ENCODE measurements around the gene FAM3D.
A peak's percentile ranks its signal among the peaks of the same experiment; 100 is the strongest.

Gene FAM3D

GRCh38 chr3:58631742-58632141, 34.8 kb downstream of the FAM3D start:
- no peaks in the 10 kb centered on the region for H3K4me1 ChIP-seq (ENCODE audit: control insufficient read depth, insufficient read depth, low read length)
- no peak overlapping the region for H3K27ac ChIP-seq (ENCODE audit: extremely low read depth, low read depth, low read length)
- no peaks in the 10 kb centered on the region for H3K9me3 ChIP-seq (ENCODE audit: control insufficient read depth, insufficient read depth, low read depth, low read length)
- ChIA-PET POLR2A (no interaction called here), CTCF (interaction anchor here (0.7 to 9.7 kb wide), 3 partner anchors 9 to 72 kb away, joined by 3 to 159 read pairs (median 9); no protein-coding TSS in a partner anchor)
- no peaks in the 10 kb centered on the region for H3K36me3 ChIP-seq (ENCODE audit: control insufficient read depth in 2 of 2, insufficient read depth in 1 of 2, low read length in 2 of 2)
- no peak for TF ChIP-seq ZNF10 (tag by site-specific recombination; IDR thresholded peaks at IDR 0.05)
- no peak for TF ChIP-seq ZNF639 (tag by site-specific recombination; IDR thresholded peaks at IDR 0.05)
- H3K4me3 ChIP-seq (ENCODE audit: low read depth, low read length): no peak overlapping the region

DNA sequence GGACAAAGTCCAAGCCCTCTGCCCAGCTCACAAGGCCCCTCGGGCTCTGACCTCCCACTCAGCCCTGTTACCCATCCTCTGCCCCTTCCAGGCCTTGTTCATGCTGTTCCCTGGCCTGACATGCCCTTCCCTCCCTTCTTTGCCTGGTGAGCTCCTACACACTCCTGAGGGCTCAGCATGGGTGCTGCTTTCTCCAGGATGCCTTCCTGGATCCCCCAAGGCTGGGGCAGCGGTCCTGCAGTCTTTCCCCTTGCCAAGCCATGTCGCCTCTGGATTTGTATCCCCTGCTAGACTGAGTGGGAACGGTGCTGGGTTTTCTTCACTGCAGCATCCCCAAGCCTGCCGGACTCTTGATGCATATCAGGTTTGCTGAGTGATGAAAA, 35.9 kb downstream of the FAM3D start:
- CTCF ChIA-PET: interaction anchor here (0.6 to 9.7 kb wide), 18 partner anchors 8 to 488 kb away, joined by 3 to 159 read pairs (median 3); no protein-coding TSS in a partner anchor
- Histone ChIP-seq H3K27ac (ENCODE audit: extremely low read depth, low read depth, low read length) (no peak overlapping the region), H3K4me3 (ENCODE audit: low read depth, low read length) (no peak overlapping the region), H3K36me3 (ENCODE audit: control insufficient read depth in 2 of 2, insufficient read depth in 1 of 2, low read length in 2 of 2) (no peaks in the 10 kb centered on the region), H3K9me3 (ENCODE audit: control insufficient read depth, insufficient read depth, low read depth, low read length) (no peaks in the 10 kb centered on the region), H3K4me1 (ENCODE audit: control insufficient read depth, insufficient read depth, low read length) (no peaks in the 10 kb centered on the region)
- no peak for TF ChIP-seq RBAK (tag by site-specific recombination; IDR thresholded peaks at IDR 0.05)
- POLR2A ChIA-PET: interaction anchor here (0.9 kb wide), 1 partner anchor 70 kb away, joined by 4 read pairs; no protein-coding TSS in a partner anchor

GRCh38 chr3:58630076-58630709, 36.4 kb downstream of the FAM3D start:
- Histone ChIP-seq H3K27ac (ENCODE audit: extremely low read depth, low read depth, low read length) (no peak overlapping the region), H3K4me1 (ENCODE audit: control insufficient read depth, insufficient read depth, low read length) (no peaks in the 10 kb centered on the region), H3K9me3 (ENCODE audit: control insufficient read depth, insufficient read depth, low read depth, low read length) (no peaks in the 10 kb centered on the region), H3K36me3 (ENCODE audit: control insufficient read depth in 2 of 2, insufficient read depth in 1 of 2, low read length in 2 of 2) (no peaks in the 10 kb centered on the region), H3K4me3 (ENCODE audit: low read depth, low read length) (no peak overlapping the region)
- CTCF ChIA-PET: interaction anchor here (0.6 to 9.7 kb wide), 21 partner anchors 8 to 488 kb away, joined by 3 to 159 read pairs (median 3); no protein-coding TSS in a partner anchor
- TF ChIP-seq ZNF19 (tag by site-specific recombination; IDR thresholded peaks at IDR 0.05; ENCODE audit: low read depth) (no peak), CTCF (tag by site-specific recombination; IDR thresholded peaks at IDR 0.05) (peak; percentile 38; the same call in 1 of the 2 replicates), ZNF341 (tag by site-specific recombination; IDR thresholded peaks at IDR 0.05; ENCODE audit: low read depth) (0 out of 2 replicates have a peak, but pooled peaks have one; percentile 18), ZNF521 (tag by site-specific recombination; IDR thresholded peaks at IDR 0.05) (no peak), ZBTB48 (tag by site-specific recombination; IDR thresholded peaks at IDR 0.05) (no peak), SETDB1 (IDR thresholded peaks at IDR 0.05; ENCODE audit: insufficient read length, low read length) (no peak), PRDM1 (tag by site-specific recombination; IDR thresholded peaks at IDR 0.05) (no peak), ZNF404 (tag by site-specific recombination; IDR thresholded peaks at IDR 0.05) (no peak), ZNF654 (tag by site-specific recombination; IDR thresholded peaks at IDR 0.05; ENCODE audit: low read depth) (peak; percentile 83), ZNF48 (tag by site-specific recombination; IDR thresholded peaks at IDR 0.05) (no peak), ATF2 (tag by site-specific recombination; IDR thresholded peaks at IDR 0.05; ENCODE audit: low read depth) (no peak), KLF9 (tag by site-specific recombination; IDR thresholded peaks at IDR 0.05; ENCODE audit: low read depth) (0 out of 2 replicates have a peak, but pooled peaks have one; percentile 9), ZNF639 (tag by site-specific recombination; IDR thresholded peaks at IDR 0.05) (no peak), SCRT2 (tag by site-specific recombination; IDR thresholded peaks at IDR 0.05) (peak; percentile 86)
- TF ChIP-seq, protein P1, sequence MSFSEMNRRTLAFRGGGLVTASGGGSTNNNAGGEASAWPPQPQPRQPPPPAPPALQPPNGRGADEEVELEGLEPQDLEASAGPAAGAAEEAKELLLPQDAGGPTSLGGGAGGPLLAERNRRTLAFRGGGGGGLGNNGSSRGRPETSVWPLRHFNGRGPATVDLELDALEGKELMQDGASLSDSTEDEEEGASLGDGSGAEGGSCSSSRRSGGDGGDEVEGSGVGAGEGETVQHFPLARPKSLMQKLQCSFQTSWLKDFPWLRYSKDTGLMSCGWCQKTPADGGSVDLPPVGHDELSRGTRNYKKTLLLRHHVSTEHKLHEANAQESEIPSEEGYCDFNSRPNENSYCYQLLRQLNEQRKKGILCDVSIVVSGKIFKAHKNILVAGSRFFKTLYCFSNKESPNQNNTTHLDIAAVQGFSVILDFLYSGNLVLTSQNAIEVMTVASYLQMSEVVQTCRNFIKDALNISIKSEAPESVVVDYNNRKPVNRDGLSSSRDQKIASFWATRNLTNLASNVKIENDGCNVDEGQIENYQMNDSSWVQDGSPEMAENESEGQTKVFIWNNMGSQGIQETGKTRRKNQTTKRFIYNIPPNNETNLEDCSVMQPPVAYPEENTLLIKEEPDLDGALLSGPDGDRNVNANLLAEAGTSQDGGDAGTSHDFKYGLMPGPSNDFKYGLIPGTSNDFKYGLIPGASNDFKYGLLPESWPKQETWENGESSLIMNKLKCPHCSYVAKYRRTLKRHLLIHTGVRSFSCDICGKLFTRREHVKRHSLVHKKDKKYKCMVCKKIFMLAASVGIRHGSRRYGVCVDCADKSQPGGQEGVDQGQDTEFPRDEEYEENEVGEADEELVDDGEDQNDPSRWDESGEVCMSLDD (tag by site-specific recombination; IDR thresholded peaks at IDR 0.05): no peak
- POLR2A ChIA-PET: interaction anchor here (0.9 kb wide), 1 partner anchor 69 kb away, joined by 4 read pairs; no protein-coding TSS in a partner anchor
